ENCODE results near the gene NSUN6. TPM values are rescaled to one million over a fixed set of nuclear protein-coding genes. Genes with fewer than 3 reads are reported as not detected.

NSUN6 gene
- total and polyA plus RNA-seq, 11 donors = 3.1 to 10.0 (median 7.5) TPM

DNA sequence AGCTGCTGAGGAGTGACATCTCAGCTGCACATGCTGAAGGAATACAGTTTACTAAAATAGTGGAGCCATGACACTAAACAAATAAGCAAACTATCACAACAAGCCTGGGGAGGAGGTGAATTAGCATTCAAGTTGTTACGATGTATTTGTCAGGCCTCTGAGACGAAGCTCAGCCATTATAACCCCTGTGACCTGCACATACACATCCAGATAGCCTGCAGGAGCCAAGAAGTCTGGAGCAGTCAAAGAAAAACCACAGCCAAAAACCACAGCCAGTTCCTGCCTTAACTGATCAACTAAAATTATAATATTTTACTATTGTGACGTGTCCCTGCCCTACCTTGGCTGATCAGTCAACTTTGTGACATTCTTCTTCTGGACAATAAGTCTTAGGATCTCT is 68.6 kb downstream of the NSUN6 start:
- no peak for DNase-seq
- no peak overlapping the region for H3K4me3 ChIP-seq
- H3K36me3 ChIP-seq = peaks cover 0 to 53% (median 24%) of the 10 kb centered on the region in 9 donors
- intact Hi-C loops (cut with DNase I) = no loop called here
- H3K4me1 ChIP-seq = peaks cover 0 to 6% (median 0%) of the 10 kb centered on the region in 12 donors
- TF ChIP-seq POLR2A (IDR thresholded peaks at IDR 0.05) = no peak
- no peak overlapping the region for H3K27ac ChIP-seq
- H3K9me3 ChIP-seq = peaks cover 0 to 3% (median 0%) of the 10 kb centered on the region in 12 donors
- no peaks in the 10 kb centered on the region for H3K27me3 ChIP-seq
- 53 to 62% (median 55%) methylated on average over 3 of the region's 3 CpGs for WGBS, 4 donors
- no peak for ATAC-seq

DNA sequence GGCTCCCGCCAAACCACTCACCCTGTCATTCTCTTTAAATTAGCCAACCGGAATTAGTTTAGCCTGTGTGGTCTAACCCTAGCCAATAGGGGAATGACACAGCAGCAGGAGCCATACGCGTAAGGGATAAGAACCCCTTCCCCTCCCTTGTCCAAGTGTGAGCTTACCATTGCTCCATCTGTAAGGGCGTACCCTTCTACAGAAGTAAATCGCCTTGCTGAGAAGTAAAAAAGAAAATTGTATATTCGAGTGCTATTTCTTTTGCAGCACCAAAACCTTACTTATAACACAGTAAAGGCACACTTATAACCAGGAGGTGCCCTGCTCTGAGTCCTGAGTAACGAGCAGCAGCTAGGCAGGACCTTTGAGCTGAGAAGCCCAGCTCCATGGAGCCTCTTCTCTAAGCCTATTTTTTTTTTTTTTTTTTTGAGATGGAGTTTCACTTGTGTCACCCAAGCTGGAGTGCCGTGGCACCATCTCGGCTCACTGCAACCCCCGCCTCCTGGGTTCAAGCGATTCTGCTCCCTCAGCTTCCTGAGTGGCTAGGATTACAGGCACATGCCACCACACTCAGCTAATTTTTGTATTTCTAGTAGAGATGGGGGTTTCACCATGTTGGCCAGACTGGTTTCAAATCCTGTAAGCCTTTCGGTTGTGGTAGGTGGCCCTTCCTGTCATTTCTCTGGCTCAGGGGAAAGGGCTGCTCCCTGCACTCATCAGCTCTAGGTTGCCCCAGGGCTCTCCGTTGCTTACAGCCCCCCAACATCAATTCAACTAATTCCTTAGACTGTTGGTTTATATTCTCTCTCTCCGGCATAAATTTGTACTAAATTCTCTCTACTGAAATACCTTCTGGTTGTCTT is 73.3 kb downstream of the NSUN6 start:
- no peaks in the 10 kb centered on the region for H3K27me3 ChIP-seq
- peaks cover 0 to 64% (median 14%) of the 10 kb centered on the region in 9 donors for H3K36me3 ChIP-seq
- no peak overlapping the region for H3K27ac ChIP-seq
- intact Hi-C loops (cut with DNase I) = no loop called here
- H3K4me1 ChIP-seq = peaks cover 0 to 6% (median 0%) of the 10 kb centered on the region in 12 donors
- 92 to 97% (median 94%) methylated on average over 15 of the region's 15 CpGs for WGBS, 4 donors
- H3K4me3 ChIP-seq = no peak overlapping the region
- H3K9me3 ChIP-seq = peaks cover 0 to 3% (median 0%) of the 10 kb centered on the region in 12 donors
- no peak for DNase-seq
- TF ChIP-seq, protein P1, sequence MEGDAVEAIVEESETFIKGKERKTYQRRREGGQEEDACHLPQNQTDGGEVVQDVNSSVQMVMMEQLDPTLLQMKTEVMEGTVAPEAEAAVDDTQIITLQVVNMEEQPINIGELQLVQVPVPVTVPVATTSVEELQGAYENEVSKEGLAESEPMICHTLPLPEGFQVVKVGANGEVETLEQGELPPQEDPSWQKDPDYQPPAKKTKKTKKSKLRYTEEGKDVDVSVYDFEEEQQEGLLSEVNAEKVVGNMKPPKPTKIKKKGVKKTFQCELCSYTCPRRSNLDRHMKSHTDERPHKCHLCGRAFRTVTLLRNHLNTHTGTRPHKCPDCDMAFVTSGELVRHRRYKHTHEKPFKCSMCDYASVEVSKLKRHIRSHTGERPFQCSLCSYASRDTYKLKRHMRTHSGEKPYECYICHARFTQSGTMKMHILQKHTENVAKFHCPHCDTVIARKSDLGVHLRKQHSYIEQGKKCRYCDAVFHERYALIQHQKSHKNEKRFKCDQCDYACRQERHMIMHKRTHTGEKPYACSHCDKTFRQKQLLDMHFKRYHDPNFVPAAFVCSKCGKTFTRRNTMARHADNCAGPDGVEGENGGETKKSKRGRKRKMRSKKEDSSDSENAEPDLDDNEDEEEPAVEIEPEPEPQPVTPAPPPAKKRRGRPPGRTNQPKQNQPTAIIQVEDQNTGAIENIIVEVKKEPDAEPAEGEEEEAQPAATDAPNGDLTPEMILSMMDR (IDR thresholded peaks at IDR 0.05) = no peak
- no peak for TF ChIP-seq POLR2A (IDR thresholded peaks at IDR 0.05)
- ATAC-seq = no peak

DNA sequence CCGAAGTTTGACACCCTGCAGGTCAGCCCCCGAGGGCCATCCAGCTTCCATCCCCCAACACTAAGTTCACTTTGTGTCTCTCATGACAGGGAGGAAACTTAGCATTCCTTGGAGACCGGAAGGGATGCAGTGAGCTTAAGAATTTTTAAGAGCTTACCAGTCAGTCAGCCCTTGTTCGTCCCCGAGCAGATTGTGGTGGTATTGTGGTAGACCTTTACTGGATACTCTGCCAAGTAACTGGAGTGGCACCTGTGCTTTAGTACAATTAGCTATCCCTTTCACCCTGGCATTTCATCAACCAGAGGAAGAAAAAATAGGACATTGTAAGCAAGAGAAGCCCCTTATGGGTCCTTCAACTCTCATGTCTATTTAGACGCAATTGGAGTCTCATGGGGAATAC is 74.8 kb downstream of the NSUN6 start:
- no peak for TF ChIP-seq POLR2A (IDR thresholded peaks at IDR 0.05)
- TF ChIP-seq, protein P1 (IDR thresholded peaks at IDR 0.05) = no peak
- 93 to 98% (median 97%) methylated on average over 6 of the region's 6 CpGs for WGBS, 4 donors
- H3K4me3 ChIP-seq = no peak overlapping the region
- H3K4me1 ChIP-seq = no peaks in the 10 kb centered on the region
- DNase-seq = no peak
- no peak for ATAC-seq
- no peaks in the 10 kb centered on the region for H3K27me3 ChIP-seq
- H3K9me3 ChIP-seq = peaks cover 0 to 3% (median 0%) of the 10 kb centered on the region in 12 donors
- H3K36me3 ChIP-seq = peaks cover 0 to 60% (median 14%) of the 10 kb centered on the region in 9 donors
- intact Hi-C loops (cut with DNase I) = no loop called here
- no peak overlapping the region for H3K27ac ChIP-seq

DNA sequence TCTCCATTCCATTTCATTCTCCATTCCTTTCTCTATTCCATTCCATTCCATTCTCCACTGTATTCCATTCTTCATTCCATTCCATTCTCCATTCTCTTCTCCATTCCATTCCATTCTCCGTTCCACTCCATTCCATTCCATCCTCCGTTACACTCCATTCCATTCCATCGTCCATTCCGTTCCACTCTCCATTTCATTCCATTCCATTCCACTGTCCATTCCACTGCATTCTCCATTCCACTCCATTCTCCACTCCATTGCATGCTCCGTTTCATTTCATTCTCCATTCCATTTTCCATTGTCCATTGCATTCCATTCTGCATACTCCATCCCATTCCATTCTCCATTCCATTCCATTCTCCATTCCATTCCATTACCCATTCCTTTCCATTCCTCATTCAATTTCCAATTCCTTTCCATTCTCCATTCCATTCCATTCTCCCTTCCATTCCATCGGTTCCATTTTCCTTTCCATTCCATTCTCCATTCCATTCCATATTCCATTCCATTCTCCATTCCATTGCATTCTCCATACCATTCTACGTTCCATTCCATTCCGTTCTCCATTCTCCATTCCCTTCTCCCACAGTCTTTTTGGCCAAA is 78.3 kb downstream of the NSUN6 start:
- Histone ChIP-seq H3K27ac (no peak overlapping the region), H3K27me3 (no peaks in the 10 kb centered on the region), H3K36me3 (peaks cover 0 to 27% (median 0%) of the 10 kb centered on the region in 9 donors), H3K9me3 (peaks cover 0 to 13% (median 0%) of the 10 kb centered on the region in 12 donors), H3K4me1 (no peaks in the 10 kb centered on the region), H3K4me3 (no peak overlapping the region)
- 85 to 98% (median 91%) methylated on average over 8 of the region's 8 CpGs for WGBS, 4 donors
- ATAC-seq (no peak), DNase-seq (no peak)
- no peak for TF ChIP-seq POLR2A (IDR thresholded peaks at IDR 0.05)
- TF ChIP-seq, protein P1 (IDR thresholded peaks at IDR 0.05) = no peak
- intact Hi-C loops (cut with DNase I) = no loop called here

All from heart left ventricle (tissue), 16 donors.